ENCODE data around the gene SNRNP35.
"Not testable (repeated sequence)": the region's sequence is repeated elsewhere in the genome, so short reads cannot be mapped to it uniquely, and the experiment has no call there.

SNRNP35 gene

DNA sequence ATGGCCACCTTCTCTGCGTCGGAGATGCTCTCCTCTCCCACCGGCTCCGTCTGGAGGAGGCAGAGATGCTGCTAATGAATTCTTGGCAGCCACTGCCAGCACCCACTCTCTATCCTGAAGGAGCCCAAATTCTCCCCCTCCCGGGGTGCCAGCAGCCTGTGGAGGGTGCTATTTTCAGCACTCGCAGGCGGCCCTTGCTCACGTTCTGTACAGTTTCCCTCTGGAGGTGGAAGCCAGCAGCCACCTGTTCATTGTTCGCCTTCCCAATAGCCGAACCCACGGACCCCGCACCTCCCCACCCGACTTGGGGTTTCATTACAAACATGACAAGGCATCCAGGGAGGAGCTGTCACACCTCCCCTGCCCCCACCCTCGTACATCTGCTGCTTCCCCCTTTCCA, 27.8 kb downstream of the SNRNP35 start:
- in situ Hi-C loops (cut with HindIII; ENCODE audit: low sequenced_read_pairs) = no loop called here

- in situ Hi-C loops (cut with HindIII; ENCODE audit: low sequenced_read_pairs) = no loop called here
Measured at GRCh38 chr12:123487428-123487827, 29.5 kb downstream of the SNRNP35 start.

DNA sequence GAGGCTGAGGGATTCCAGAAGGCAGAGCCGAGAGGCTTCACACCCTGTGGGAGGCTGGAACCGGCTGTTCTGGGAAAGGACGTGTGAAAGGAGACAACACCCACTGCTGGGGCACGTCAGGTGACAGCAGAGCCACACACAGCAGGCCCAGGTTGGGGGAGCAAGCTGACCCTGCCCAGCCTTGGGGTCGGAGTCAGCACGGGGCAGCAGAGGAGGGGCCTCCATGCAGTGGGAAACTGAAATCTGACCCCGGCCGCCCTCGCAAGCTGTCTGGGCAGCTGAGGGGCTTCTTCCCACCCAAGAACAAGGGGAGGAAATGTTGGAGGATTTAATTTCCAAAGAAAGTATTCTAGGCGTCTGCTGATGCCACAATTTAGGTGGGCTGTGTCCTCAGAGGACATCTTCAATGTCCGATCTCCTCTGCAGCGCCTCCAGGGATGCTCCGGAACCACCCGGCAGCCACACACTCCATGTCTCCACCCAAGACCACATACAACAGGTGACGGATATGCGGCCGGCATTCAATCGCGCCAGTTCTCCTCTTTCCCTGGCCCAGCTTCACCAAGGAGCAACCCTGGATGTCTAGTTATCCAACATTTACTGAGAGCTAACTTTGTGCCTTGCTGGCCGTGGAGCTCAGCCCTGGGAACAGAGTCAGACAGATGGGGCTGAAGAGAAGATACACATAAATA, 30.7 kb downstream of the SNRNP35 start:
- in situ Hi-C loops (cut with HindIII; ENCODE audit: low sequenced_read_pairs) = no loop called here

GRCh38 chr12:123489580-123489979, 31.6 kb downstream of the SNRNP35 start:
- in situ Hi-C loops (cut with HindIII; ENCODE audit: low sequenced_read_pairs) = no loop called here

- in situ Hi-C loops (cut with HindIII; ENCODE audit: low sequenced_read_pairs) = no loop called here
Measured at GRCh38 chr12:123490089-123490488, 32.1 kb downstream of the SNRNP35 start.

DNA sequence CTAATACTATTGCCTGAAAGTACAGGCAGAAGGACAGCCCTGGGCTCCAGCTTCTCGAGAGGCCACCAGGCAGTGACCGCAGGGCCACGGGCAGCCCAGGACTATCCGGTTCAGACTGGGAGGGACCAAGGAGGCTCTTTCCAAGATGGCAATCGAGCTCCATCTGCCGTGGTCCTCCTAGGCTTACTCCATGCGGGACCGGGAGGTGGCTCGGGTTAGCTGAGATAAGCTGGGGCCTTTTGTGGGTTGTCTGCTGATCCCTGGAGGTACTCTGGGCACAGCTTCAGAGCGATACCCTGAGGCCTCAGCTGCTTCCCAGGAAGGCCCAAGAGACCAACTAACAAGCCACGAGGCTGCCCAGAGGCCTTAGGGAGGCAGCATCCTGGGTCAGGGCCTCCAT, 33.1 kb downstream of the SNRNP35 start:
- in situ Hi-C loops (cut with HindIII; ENCODE audit: low sequenced_read_pairs) = no loop called here

- in situ Hi-C loops (cut with HindIII; ENCODE audit: low sequenced_read_pairs) = no loop called here
Measured at GRCh38 chr12:123491481-123491880, 33.5 kb downstream of the SNRNP35 start.

DNA sequence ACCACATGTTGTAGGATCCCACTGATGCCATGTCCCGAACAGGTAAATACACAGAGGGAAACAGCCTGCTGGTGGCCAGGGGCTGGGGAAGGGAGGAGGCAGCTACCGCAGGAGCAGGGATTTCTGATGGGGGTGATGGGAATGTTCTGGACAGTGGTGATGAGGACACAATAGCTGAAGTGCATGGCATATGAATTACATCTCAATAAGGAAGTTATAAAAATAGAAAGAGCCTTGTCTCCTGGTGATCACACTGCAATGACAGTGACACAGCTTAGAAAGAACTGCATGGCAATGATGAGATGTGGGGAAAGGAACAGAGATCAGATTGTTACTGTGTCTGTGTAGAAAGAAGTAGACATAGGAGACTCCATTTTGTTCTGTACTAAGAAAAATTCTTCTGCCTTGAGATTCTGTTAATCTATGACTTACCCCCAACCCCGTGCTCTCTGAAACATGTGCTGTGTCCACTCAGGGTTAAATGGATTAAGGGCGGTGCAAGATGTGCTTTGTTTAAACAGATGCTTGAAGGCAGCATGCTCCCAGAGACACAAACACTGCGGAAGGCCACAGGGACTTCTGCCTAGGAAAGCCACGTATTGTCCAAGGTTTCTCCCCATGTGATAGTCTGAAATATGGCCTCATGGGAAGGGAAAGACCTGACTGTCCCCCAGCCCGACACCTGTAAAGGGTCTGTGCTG, 34.5 kb downstream of the SNRNP35 start:
- in situ Hi-C loops (cut with HindIII; ENCODE audit: low sequenced_read_pairs) = not testable (repeated sequence)

- in situ Hi-C loops (cut with HindIII; ENCODE audit: low sequenced_read_pairs) = no loop called here
Measured at GRCh38 chr12:123494124-123494851, 36.3 kb downstream of the SNRNP35 start.

DNA sequence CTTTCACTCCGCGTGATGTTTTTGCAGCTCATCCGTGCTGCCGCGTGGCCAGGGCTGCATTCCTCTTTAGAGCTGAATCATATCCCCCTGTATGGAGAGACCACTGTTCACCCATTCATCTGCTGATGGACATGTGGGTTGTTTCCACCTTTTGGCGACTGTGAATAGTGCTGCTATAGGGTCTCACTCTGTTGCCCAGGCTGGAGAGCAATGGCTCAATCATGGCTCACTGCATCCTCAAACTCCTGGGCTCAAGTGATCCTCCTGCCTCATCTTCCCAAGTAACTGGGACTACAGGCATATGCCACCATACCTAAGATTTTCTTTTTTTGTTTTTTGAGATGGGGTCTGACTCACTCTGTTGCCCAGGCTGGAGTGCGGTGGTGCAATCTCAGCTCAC, 39.1 kb downstream of the SNRNP35 start:
- in situ Hi-C loops (cut with HindIII; ENCODE audit: low sequenced_read_pairs) = no loop called here

DNA sequence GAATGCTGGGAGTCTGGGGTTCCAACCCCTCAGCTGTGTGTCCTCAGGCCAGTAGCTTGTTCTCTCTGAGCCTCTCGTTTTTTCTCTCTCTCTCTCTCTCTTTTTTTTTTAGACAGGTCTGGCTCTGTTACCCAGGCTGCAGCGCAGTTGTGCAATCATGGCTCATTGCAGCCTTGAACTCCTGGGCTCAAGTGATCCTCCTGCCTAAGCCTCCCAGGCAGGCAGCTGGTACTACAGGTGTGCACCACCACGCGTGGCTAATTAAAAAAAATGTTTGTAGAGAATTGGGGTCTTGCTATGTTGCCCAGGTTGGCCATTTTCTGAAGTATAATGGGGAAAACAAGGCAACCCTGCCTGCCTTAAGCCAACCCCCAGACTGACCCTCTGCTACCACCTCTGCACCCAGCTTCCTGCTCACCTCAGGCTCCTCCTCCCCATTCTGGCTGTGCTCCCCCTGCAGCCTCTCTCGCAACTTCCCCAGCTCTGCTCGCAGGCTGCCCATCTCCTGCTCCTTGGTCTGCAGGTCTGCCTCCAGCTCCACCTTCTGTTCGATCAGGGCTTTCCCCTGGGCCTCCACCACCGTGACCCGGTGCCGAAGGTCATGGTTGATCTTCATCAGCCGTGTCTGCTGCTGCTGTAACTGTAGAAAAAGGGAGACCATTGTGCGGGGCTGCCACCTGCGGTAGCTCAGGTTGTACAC, 40.3 kb downstream of the SNRNP35 start:
- in situ Hi-C loops (cut with HindIII; ENCODE audit: low sequenced_read_pairs) = no loop called here

DNA sequence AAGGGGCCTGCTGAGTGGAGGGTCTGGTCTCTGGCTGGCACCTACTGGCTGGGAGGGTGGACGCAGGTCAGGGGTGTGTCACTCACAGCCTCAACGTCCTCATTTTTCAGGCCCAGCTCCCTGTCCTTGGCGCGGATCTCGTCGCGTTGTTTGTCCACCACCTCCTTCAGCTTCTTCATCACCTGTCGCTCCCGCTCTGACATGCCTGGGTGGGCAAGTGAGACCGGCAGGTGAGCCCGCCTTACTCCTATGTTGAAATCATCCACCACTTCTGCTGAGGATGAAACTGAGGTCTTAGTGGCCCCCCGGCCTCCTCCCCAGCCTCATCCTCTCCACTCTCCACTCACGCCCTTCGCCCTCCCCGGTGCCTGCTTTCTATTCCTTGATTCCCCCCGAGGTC, 41.4 kb downstream of the SNRNP35 start:
- in situ Hi-C loops (cut with HindIII; ENCODE audit: low sequenced_read_pairs) = no loop called here

DNA sequence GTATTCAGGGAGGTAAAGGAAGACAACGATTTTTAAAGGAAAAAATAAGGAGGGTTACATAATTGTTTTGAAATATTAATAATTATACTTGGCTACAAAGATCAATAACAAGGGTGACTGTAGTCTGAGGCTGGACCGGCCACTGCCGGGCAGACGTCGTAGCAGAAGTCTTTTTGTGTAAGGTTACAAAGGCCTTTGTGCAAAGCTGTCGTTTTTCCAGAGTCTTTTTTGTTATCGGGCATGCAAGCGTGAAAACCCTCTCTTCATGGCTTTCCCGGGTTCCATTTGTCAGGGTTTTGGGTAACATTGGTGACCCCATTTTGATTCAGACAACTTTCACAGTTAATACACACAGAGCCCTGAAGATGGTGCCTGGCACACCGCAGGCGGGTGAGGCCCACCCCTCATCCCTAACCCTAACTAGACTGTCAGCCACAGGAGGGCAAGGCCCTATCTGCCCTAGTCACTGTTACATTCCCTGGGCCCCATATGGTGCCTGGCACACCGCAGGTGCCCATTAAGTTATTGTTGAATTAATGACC, 44.3 kb downstream of the SNRNP35 start:
- in situ Hi-C loops (cut with HindIII; ENCODE audit: low sequenced_read_pairs) = no loop called here

GRCh38 chr12:123506059-123506842, 48.3 kb downstream of the SNRNP35 start:
- in situ Hi-C loops (cut with HindIII; ENCODE audit: low sequenced_read_pairs) = no loop called here

GRCh38 chr12:123506843-123507236, 48.9 kb downstream of the SNRNP35 start:
- in situ Hi-C loops (cut with HindIII; ENCODE audit: low sequenced_read_pairs) = no loop called here

- in situ Hi-C loops (cut with HindIII; ENCODE audit: low sequenced_read_pairs) = no loop called here
Measured at GRCh38 chr12:123512838-123513665, 55.1 kb downstream of the SNRNP35 start.

DNA sequence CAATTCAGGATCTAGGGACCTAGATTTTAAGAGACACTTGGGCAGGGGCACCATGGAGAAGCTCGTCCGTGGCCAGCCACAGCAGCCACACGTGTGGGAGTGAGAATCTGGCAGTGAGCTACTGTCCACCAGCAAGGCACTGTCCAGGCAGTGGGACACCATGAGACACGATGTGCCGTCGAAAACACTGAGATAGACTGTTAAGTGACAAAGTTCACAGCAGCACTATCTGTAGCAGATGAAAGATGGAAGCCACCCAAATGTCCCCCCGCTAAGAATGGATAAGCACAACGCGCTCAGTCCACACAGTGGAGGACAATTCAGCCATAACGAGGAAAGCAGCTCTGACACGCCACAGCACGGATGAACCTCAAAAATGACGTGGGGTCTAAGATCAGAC, 55.9 kb downstream of the SNRNP35 start:
- in situ Hi-C loops (cut with HindIII; ENCODE audit: low sequenced_read_pairs) = no loop called here

GRCh38 chr12:123514582-123515221, 56.8 kb downstream of the SNRNP35 start:
- in situ Hi-C loops (cut with HindIII; ENCODE audit: low sequenced_read_pairs) = not testable (repeated sequence)

GRCh38 chr12:123516216-123516780, 58.4 kb downstream of the SNRNP35 start:
- in situ Hi-C loops (cut with HindIII; ENCODE audit: low sequenced_read_pairs) = no loop called here
